Epidermal melanocyte (primary cell): ENCODE data around the gene PXMP4.
"Not testable (repeated sequence)": the region's sequence is repeated elsewhere in the genome, so short reads cannot be mapped to it uniquely, and the experiment has no call there.

Source experiments
- DNase-seq: peaks from one replicate; pipeline ENCODE4 v3.0.0; 2011; ENCODE audit warnings: low spot score; ENCODE audit not compliant: insufficient read length

PXMP4 gene

DNA sequence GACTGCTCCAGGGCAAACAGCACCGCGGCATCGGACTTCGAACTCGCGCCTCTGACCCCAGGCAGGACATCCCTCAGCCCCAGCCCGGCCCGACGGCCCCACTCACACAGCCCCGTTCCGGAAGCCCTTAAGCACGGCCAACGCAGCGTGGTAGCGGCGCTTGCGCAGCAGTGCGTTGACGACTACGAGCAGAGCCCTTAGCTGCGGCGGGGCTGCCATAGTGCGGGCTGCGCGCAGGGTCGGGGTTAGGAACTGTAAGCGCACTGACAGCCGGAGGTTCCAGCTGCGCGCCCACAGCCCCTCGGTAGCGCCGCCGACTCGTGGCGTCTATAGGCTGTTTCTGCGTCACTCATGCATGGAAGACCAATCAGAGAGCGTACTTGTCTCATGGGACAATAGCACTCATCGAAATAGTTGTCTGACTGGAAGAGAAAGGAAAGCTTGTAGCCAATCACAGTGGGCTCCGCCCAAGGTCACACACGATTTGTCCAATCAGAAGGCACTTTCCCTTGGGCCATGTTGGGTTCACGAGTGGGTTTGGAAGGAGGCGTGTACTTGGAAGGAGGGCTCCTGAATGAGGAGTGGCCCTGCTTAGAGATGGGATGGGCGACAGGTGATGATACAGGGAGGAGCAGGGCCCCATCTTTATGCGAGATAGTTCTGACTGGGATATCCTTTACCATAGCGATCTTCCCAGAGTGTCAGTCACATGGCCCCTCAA lies at the start of gene PXMP4:
PXMP4 (minus strand) TSS at position 322 of the 721 bp plus-strand sequence; CDS start at position 219, 103 bp downstream.
- peak; percentile 95 for DNase-seq

DNA sequence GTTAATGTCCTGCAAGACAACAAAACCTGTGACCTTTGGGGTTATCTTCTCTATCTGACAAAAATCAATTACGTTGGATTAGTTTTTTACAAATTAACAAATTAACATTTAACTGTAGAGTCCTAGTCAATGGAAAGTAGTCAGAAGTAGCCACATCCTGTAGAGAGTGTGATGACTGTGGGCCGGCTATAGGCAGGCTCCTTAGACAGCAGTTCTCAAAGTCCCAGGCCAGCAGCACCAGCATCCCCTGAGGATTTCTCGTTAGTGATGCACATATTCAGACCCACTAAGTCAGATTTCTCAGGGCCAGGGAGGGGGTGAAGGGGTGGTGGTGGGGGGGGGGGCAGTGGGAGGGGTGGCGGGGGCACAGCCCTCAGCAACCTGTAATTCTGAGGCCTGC lies 48.9 kb upstream of the PXMP4 start:
- no peak for DNase-seq

- no peak for DNase-seq
These were observed 47.6 kb upstream of the PXMP4 start for GRCh38 chr20:33767777-33768138.

DNA sequence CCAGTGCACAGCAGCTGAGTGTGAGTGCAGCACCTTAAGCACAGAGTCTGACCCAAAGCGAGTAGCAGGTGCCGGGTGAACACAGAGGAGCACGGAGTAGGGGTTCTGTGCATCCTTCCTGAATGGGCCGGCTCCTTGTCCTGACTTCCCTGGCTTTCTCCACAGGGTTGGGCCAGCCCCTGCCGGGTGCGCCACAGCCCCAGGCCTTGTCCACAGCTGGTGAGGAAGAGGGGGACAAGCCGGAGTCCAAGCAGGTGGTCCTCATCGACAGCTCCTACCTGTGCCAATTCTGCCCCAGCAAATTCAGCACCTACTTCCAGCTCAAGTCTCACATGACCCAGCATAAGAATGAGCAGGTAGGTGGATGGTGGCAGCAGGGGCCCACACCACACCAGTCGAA lies 46.6 kb upstream of the PXMP4 start:
- no peak for DNase-seq

- no peak for DNase-seq
These were observed 45.5 kb upstream of the PXMP4 start for GRCh38 chr20:33765592-33765991.

- no peak for DNase-seq
These were observed 45.0 kb upstream of the PXMP4 start for GRCh38 chr20:33765099-33765498.

DNA sequence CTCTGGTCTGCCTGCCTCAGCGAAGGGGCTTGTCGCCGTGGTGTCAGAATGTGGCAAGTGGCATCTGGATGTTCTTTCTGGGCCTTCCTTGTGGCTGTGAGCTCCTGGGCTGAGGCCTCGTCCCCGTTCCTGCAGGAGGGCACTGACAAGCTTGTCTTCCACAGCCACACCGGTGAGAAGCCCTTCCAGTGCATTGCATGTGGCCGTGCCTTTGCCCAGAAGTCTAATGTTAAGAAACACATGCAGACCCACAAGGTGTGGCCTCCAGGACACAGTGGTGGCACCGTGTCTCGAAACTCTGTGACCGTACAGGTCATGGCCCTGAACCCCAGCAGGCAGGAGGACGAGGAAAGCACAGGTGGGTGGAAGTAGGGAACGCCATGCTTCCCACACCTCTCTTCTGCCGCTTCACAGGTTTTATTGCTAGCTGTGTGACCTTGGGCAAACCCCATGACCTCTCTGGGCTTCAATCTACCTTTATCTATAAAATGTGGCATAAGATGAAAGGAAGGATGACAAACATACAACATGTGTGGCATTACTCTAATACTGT lies 41.7 kb upstream of the PXMP4 start:
- DNase-seq: no peak

DNA sequence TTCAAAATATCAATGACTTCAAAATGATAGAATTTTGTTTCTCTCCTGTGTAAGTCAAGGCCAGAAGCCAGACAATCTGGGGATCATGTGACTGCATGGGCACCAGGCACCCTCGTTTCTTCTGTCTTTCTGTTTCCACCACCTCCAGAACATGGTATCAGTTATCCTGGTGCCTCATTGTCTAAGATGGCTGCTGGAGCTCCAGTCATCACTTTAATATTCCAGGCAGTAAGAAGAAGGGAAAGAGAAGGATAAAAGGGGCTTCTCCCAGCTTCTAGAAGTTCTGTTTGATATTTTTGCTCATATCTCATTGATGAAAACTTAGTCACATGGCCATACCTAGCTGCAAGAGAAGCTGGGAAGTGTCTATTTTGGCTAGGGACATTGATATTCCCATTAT lies 37.3 kb upstream of the PXMP4 start:
- no peak for DNase-seq

DNA sequence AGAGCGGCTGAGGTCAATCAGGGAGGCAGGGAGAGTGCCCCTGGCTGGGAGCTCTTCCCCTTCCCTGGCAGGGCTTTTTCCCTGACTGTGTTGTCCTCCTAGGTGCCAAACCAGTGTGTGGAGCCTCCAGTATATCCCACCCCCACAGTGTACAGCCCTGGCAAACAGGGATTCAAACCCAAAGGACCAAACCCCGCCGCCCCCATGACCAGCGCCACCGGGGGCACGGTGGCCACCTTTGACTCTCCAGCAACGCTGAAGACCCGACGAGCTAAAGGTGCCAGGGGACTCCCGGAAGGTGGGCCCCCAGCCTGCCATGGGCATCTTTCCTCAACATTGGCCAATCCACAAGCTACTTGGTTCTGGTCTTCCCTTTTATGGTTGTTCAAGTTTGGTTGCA lies 36.9 kb upstream of the PXMP4 start:
- no peak for DNase-seq

DNA sequence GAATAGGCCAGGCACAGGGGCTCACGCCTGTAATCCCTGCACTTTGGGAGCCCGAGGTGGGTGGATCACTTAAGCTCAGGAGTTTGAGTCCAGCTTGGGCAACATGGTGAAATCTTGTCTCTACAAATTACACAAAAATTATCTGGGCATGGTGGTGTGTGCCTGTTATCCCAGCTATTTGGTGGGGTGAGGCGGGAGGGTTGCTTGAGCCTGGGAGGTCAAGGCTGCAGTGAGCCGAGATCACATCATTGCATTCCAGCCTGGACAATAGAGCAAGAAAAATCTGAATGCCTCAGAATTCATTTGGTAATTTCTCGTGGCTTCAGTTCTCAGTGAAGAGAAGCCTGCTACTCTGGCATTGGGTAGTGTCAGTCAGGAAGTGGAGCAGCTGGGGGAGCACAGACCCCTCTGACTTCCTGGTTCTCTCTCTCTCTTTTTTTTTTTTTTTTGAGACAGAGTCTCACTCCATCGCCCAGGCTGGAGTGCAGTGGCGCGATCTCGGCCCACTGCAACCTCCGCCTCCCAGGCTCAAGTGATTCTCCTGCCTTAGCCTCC lies 35.9 kb upstream of the PXMP4 start:
- DNase-seq: not testable (repeated sequence)

- DNase-seq: no peak
These were observed 33.7 kb upstream of the PXMP4 start for GRCh38 chr20:33753763-33754162.

- DNase-seq: no peak
These were observed 33.0 kb upstream of the PXMP4 start for GRCh38 chr20:33753143-33753542.

GRCh38 chr20:33751775-33752174 lies 31.7 kb upstream of the PXMP4 start:
- DNase-seq: no peak

- DNase-seq: no peak
These were observed 26.4 kb upstream of the PXMP4 start for GRCh38 chr20:33746325-33746998.

- no peak for DNase-seq
These were observed 24.8 kb upstream of the PXMP4 start for GRCh38 chr20:33744773-33745385.

- no peak for DNase-seq
These were observed 24.1 kb upstream of the PXMP4 start for GRCh38 chr20:33744181-33744580.

DNA sequence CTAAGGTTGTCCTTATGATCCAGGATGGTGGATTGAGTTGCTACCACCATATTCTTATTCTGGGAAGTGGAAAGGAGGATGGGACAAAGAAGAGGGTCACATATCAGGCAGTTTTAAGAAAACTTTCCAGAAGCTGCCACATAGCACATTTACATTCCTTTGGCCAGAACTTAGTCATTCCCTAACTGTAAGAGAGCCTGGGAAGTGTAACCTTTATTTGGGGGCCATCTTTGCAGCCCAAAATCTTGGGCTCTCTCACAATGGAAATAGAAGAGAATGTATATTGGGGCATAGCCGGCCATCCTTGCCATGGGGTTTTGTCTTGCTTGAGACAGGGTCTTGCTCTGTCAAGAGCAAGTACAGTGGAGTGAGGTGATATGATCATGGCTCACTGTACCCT lies 20.1 kb upstream of the PXMP4 start:
- DNase-seq: no peak

GRCh38 chr20:33739493-33739892 lies 19.4 kb upstream of the PXMP4 start:
- no peak for DNase-seq

DNA sequence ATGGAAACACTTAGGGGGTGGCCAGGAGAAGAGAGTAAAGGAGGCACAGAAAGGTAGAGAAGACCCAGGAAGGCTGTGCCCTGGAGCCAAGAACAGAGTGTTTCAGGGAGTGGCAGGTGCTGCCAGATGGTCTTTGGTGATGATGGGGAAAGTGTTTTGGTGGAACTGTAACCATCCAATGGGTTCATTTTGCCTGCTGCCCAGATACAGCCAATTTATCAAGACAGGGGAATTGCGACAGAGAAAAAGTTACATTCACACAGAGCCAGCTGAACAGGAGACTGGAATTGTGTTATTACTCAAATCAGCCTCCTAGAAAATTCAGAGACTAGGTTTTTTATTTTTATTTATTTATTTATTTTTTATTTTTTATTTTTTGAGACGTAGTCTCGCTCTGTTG lies 16.9 kb upstream of the PXMP4 start:
- no peak for DNase-seq

GRCh38 chr20:33733654-33734576 lies 13.8 kb upstream of the PXMP4 start:
- DNase-seq: peak; percentile 58
